Mammary epithelial cell (primary cell): ENCODE data around the gene PPIL6.

ENCODE experiments used
- CTCF ChIP-seq, 2 donors: IDR thresholded peaks in 1 of 2; conservative IDR thresholded peaks in 1 of 2; 2 replicates each; pipeline ENCODE4 v1.5.1; 2011 to 2012; ENCODE audit warnings: inconsistent platforms in 2 of 2, low read length in 2 of 2, mild to moderate bottlenecking in 2 of 2, control low read depth in 1 of 2, low read depth in 1 of 2; ENCODE audit not compliant: insufficient read depth in 1 of 2; ENCODE audit errors: extremely low read depth in 1 of 2
- EZH2 ChIP-seq: IDR thresholded peaks from 2 replicates; pipeline ENCODE4 v1.6.1; 2012; ENCODE audit warnings: low read length, inconsistent platforms, borderline replicate concordance

DNA sequence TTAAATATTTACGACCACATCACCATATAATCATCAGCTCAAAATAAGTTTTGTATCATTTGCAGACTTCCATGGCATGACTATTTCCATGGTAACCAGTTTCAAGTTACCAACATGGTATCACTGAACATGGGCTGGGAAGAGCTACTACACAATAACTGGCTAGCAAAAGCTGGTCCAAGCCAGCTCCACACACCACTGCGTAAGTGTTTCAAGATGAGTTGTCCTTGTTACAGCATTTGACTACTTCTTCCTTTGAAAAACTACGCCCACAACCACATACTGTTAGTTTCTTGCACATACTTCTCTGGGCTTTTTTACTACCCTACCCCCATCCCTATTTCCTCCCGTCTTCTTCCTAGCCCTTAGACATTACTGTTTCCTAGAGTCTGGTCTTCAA, 66.7 kb downstream of the PPIL6 start:
- no peak for TF ChIP-seq CTCF (conservative IDR thresholded peaks at IDR 0.05 in 1 of 2, IDR thresholded peaks at IDR 0.05 in 1 of 2; ENCODE audit: extremely low read depth in 1 of 2, insufficient read depth in 1 of 2, low read depth in 1 of 2, low read length in 2 of 2)
- no peak for TF ChIP-seq EZH2
